ENCODE measurements around the gene HSDL1. TPM values are rescaled to one million over a fixed set of nuclear protein-coding genes. Genes with fewer than 3 reads are reported as not detected.

HSDL1 gene
- total and polyA plus RNA-seq, 2 donors (not counting 1 experiment from before 2014, with no cell fraction given), result 23.6 to 24.8 TPM

GRCh38 chr16:84161037-84161436 is 16.1 kb upstream of the HSDL1 start:
- Histone ChIP-seq H3K4me1 (ENCODE audit: control insufficient read depth, extremely low read depth, insufficient read depth, low read length) (no peaks in the 10 kb centered on the region), H3K4me2 (ENCODE audit: extremely low read depth, insufficient read depth, low read length) (no peak overlapping the region), H2AFZ (ENCODE audit: low read length) (no peak overlapping the region), H4K20me1 (ENCODE audit: control insufficient read depth, extremely low read depth, insufficient read depth, low read length) (no peaks in the 10 kb centered on the region), H3K79me2 (ENCODE audit: control insufficient read depth, insufficient read depth, low read length) (no peaks in the 10 kb centered on the region), H3K4me3 (replicated peaks in 1 of 4; ENCODE audit: control extremely low read depth in 1 of 4, insufficient read depth in 1 of 4, low read depth in 3 of 4, low read length in 4 of 4) (no peak overlapping the region), H3K36me3 (ENCODE audit: control insufficient read depth, insufficient read depth, low read length) (no peaks in the 10 kb centered on the region), H3K27me3 (ENCODE audit: control insufficient read depth, insufficient read depth, low read length) (peaks cover 23% of the 10 kb centered on the region), H3K9me3 (ENCODE audit: control insufficient read depth, insufficient read depth, low read depth, low read length) (no peaks in the 10 kb centered on the region), H3K9ac (ENCODE audit: insufficient read depth, low read length) (no peak overlapping the region), H3K27ac (ENCODE audit: insufficient read depth, low read length) (no peak overlapping the region)
- TF ChIP-seq, protein P1, sequence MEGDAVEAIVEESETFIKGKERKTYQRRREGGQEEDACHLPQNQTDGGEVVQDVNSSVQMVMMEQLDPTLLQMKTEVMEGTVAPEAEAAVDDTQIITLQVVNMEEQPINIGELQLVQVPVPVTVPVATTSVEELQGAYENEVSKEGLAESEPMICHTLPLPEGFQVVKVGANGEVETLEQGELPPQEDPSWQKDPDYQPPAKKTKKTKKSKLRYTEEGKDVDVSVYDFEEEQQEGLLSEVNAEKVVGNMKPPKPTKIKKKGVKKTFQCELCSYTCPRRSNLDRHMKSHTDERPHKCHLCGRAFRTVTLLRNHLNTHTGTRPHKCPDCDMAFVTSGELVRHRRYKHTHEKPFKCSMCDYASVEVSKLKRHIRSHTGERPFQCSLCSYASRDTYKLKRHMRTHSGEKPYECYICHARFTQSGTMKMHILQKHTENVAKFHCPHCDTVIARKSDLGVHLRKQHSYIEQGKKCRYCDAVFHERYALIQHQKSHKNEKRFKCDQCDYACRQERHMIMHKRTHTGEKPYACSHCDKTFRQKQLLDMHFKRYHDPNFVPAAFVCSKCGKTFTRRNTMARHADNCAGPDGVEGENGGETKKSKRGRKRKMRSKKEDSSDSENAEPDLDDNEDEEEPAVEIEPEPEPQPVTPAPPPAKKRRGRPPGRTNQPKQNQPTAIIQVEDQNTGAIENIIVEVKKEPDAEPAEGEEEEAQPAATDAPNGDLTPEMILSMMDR (conservative IDR thresholded peaks at IDR 0.05 in 1 of 2, IDR thresholded peaks at IDR 0.05 in 1 of 2; ENCODE audit: low read depth in 1 of 2, low read length in 2 of 2), result no peak
- no peak for TF ChIP-seq EZH2 (IDR thresholded peaks at IDR 0.05; ENCODE audit: low read length, missing control alignments)
- no peak for DNase-seq (ENCODE audit: low read depth in 2 of 2)

DNA sequence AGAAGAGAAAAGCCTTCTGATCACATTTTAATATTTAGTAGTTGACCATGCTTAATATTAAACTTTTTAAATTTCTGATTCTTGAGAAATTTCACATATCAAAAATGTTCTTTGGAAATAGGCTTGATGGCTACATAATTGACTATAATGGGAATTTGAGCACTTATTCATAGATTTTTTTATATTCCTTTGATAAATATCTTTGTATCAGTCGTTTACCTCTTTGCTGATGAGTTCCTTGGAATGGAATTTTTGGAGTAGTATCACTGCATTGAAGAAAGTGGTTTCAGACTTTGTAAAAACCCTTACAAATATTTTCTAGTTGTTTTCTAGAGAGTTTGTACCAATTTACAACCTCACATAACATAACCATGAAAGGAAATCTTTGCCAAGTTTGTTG is 14.8 kb upstream of the HSDL1 start:
- H4K20me1 ChIP-seq (ENCODE audit: control insufficient read depth, extremely low read depth, insufficient read depth, low read length), result no peaks in the 10 kb centered on the region
- no peak overlapping the region for H3K9ac ChIP-seq (ENCODE audit: insufficient read depth, low read length)
- no peak overlapping the region for H3K27ac ChIP-seq (ENCODE audit: insufficient read depth, low read length)
- no peaks in the 10 kb centered on the region for H3K9me3 ChIP-seq (ENCODE audit: control insufficient read depth, insufficient read depth, low read depth, low read length)
- H3K79me2 ChIP-seq (ENCODE audit: control insufficient read depth, insufficient read depth, low read length), result no peaks in the 10 kb centered on the region
- no peaks in the 10 kb centered on the region for H3K36me3 ChIP-seq (ENCODE audit: control insufficient read depth, insufficient read depth, low read length)
- H3K4me1 ChIP-seq (ENCODE audit: control insufficient read depth, extremely low read depth, insufficient read depth, low read length), result no peaks in the 10 kb centered on the region
- H3K4me3 ChIP-seq (replicated peaks in 1 of 4; ENCODE audit: control extremely low read depth in 1 of 4, insufficient read depth in 1 of 4, low read depth in 3 of 4, low read length in 4 of 4), result no peak overlapping the region
- H3K4me2 ChIP-seq (ENCODE audit: extremely low read depth, insufficient read depth, low read length), result no peak overlapping the region
- H3K27me3 ChIP-seq (ENCODE audit: control insufficient read depth, insufficient read depth, low read length), result peaks cover 23% of the 10 kb centered on the region
- no peak for DNase-seq (ENCODE audit: low read depth in 2 of 2)
- TF ChIP-seq EZH2 (IDR thresholded peaks at IDR 0.05; ENCODE audit: low read length, missing control alignments), result no peak
- TF ChIP-seq, protein P1 (conservative IDR thresholded peaks at IDR 0.05 in 1 of 2, IDR thresholded peaks at IDR 0.05 in 1 of 2; ENCODE audit: low read depth in 1 of 2, low read length in 2 of 2), result no peak
- no peak overlapping the region for H2AFZ ChIP-seq (ENCODE audit: low read length)

DNA sequence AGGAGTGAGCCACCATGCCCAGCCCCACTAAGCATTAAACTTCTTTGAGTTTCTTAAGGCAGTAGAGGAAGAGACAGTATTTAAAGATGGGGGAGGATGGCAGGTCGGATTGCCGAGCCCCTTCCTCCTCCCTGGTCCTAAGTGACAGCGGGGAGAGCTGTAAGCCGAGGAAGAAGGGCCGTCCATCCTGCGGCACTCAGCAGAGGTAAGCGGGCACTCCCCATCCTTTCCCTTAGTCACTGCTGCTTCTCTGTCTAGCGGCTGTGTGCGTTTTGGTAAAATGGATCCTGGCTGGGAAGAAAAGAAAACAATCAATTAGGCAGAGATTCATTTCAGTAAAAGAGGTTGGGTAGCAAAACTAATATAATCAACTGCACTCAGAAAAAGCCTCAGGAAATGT is 14.0 kb upstream of the HSDL1 start:
- Histone ChIP-seq H3K4me1 (ENCODE audit: control insufficient read depth, extremely low read depth, insufficient read depth, low read length) (no peaks in the 10 kb centered on the region), H3K27ac (ENCODE audit: insufficient read depth, low read length) (no peak overlapping the region), H3K4me3 (replicated peaks in 1 of 4; ENCODE audit: control extremely low read depth in 1 of 4, insufficient read depth in 1 of 4, low read depth in 3 of 4, low read length in 4 of 4) (no peak overlapping the region), H3K4me2 (ENCODE audit: extremely low read depth, insufficient read depth, low read length) (no peak overlapping the region), H4K20me1 (ENCODE audit: control insufficient read depth, extremely low read depth, insufficient read depth, low read length) (no peaks in the 10 kb centered on the region), H2AFZ (ENCODE audit: low read length) (no peak overlapping the region), H3K36me3 (ENCODE audit: control insufficient read depth, insufficient read depth, low read length) (no peaks in the 10 kb centered on the region), H3K9ac (ENCODE audit: insufficient read depth, low read length) (no peak overlapping the region), H3K9me3 (ENCODE audit: control insufficient read depth, insufficient read depth, low read depth, low read length) (no peaks in the 10 kb centered on the region), H3K79me2 (ENCODE audit: control insufficient read depth, insufficient read depth, low read length) (no peaks in the 10 kb centered on the region), H3K27me3 (ENCODE audit: control insufficient read depth, insufficient read depth, low read length) (peaks cover 23% of the 10 kb centered on the region)
- TF ChIP-seq EZH2 (IDR thresholded peaks at IDR 0.05; ENCODE audit: low read length, missing control alignments), result no peak
- TF ChIP-seq, protein P1 (conservative IDR thresholded peaks at IDR 0.05 in 1 of 2, IDR thresholded peaks at IDR 0.05 in 1 of 2; ENCODE audit: low read depth in 1 of 2, low read length in 2 of 2), result no peak
- no peak for DNase-seq (ENCODE audit: low read depth in 2 of 2)

Measured in fibroblast of lung (primary cell).